DMS153 treated with DMSO at 0.1 percent for 48 hours (cell line): ENCODE results near the gene PHRF1.

Experiments used
- DNase-seq: peaks from one replicate; lab custom pipeline; 2025; ENCODE audit not compliant: unreplicated experiment; lab: John Stamatoyannopoulos, UW

Gene PHRF1

DNA sequence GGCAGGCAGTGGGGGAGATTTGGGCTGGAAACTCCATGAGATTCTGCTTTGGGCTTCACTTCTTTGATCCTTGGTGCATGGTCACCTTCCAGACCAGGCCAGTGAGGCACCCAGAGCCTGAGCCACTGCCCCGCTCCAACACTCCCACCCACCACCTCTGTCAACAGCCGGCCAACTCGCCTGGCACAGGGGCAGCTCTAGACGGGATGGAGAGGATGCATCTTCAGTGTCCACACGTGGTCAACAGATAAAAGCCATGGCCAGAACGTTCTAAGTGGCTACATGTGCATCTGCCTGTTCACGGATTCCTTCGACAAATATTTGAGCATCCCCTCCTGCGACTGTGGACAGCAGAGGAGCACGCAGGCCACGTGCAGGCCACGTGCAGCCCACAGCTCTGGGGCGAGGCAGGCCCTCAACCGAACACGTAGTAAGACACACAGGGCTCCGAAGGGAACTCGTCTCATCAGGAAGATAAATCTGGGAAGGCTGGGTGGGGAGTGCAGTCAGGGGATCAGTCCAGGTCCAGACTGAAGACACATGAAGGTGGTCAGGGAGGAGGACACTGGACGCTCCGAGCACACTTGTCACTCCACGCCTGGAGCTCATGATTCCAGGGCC lies 37.7 kb upstream of the PHRF1 start:
- no peak for DNase-seq

DNA sequence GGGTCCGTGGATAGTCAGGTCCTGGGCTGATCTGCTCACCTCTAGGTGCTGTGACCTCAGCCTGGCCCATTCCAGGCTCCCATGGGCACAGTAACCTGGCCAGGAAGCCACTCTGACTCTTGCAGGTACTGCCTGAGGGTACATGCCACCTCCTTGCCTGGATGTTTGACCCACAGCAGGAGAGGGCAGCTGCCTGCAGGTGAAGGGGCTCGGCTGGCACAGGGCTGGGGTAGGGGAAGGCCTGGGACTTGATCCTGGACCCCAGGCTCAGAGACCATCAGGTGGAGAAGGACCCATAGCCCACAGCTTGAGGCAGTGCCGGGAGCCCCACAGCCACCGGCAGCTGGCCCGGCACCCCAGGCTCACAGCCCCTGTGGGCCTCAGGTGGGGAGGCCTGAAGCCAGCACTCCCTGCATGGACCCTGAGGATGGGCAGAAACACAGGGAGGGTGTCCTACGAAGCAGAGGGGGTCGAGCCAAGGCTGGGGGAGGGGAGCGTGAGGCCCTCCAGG lies 36.2 kb upstream of the PHRF1 start:
- no peak for DNase-seq

DNA sequence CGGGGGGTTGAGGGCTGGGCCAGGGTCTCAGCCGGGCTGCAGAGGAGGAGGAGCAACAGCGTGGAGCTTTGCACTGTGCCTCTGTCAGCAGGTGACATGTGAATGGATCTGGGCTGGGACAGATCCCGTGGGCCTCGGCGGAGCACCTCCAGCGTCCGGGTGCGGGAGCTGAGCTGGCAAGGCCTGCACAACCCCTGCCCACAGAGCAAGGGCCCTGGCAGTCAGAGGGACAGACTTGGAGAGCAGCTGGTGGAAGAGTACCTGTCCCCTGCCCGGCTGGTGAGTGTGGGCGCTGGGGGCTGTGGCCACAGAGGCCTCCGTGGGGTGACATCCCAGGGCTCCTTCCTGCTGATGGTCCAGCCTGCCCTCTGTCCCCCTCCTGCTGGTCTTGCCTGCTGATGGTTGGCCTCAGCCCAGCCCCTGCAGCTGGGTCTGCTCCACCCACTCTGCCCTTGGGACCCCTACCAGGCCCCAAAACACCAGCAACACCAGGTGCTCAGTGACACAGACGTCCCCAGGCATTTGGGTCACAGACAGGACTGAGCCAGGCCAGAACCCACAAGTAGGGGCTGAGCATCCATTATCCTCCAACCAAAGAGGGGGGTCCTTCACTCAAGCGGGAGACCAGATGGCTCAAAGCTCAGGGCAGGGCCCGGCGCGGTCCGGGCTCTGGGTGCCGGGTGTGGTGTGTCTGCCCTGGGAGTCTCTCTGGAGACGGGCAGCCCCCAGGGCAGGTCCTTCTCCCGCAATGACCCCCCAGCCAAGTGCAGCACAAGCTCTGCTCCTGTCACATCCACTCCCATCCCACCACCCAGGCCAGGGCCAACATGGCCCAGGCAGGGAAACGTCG lies 35.5 kb upstream of the PHRF1 start:
- DNase-seq = no peak

DNA sequence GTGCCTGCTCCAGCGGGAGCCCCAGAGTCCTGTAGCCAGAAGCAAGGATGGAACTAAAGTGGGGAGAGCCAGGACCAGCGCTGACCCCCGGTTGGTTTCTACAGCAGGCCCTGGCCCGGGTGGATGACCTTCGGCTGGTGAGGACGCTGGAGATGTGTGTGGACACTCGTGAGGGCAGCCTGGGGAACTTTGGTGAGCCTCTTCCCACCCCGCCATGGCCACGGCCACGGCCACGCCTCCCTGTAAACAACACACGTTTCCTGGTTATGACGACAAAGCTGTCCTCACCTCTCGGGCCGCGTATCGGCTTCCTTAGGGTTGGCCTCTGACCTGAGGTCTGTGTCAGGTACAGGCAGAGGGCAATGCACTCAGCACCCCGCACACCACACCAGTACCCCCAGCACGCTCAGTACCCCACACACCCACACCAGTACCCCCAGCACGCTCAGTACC lies 34.8 kb upstream of the PHRF1 start:
- DNase-seq = no peak

DNA sequence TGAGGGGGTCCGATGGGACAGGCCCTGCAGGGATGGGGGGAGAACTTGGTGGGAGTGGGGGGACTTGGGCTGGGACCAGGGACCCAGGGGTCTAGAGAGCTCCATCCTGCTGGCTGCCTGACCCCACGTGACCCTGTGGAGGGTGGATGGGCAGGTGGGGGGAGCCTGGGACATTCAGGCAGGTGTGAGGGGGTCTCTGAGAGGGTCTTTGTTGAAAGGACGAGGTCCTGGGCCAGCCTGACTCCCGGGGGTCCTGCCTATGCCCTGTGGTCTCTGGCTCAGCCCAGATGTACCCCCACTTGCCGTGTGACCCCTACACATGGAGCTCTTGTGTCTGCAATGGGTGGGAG lies 31.5 kb upstream of the PHRF1 start:
- DNase-seq = no peak

DNA sequence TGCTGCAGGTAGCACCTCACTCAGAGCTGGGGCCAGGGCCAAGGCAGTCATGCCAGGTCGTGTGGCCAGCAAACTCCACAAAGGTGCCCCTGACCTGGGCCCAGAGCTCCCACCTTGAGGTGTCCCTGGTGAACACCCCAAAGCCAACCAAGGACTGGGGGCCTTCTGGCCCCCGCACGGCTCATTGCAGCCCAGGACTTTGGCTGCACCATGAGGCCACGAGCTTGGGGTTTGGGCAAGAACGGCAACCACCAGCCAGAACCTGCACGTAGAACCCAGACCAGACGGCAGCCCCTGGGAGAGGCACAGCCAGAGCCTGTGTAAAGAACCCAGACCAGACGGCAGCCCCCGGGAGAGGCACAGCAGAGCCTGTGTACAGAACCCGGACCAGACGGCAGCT lies 31.1 kb upstream of the PHRF1 start:
- no peak for DNase-seq

DNA sequence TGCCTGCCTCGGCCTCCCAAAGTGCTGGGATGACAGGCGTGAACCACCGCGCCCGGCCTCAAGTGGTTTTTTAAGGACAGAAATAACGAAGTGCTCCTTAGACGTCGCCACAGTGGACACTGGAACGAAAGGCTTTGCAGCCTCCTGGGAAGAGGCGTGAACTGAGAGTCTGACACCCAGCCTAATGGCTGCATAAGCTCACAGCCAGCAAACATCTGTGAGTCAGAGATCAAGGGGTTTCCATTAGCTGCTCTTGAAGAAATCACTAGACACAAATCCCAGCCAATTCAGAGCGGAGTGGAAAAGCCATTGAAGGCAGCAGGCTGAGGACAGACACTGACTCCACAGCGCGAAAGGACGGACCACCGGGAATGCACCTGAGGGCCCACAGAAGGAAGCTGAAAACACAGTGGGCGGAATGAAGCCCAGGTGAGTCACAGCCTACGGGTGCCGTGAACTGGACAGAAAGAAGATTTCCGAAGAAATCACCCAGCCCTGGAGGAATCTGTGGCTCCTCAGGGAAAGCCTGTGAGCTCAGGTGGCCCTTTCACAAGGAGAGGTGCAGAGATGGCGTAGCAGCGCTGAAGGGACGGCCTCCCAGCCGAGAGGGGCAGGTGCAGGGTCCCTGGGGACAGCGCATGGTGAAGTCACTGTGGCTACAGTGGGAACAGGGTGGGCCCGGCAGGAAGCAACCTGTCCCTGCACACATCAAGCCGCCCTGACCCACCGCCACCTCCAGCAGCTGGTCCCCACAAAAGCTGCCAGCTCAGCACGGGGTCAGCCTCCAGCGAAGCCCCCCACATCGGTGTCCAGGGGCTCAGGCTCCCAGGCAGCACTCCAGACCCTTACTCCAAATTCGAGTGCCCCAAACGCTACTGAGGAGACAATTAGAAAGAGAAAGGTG lies 27.3 kb upstream of the PHRF1 start:
- no peak for DNase-seq

DNA sequence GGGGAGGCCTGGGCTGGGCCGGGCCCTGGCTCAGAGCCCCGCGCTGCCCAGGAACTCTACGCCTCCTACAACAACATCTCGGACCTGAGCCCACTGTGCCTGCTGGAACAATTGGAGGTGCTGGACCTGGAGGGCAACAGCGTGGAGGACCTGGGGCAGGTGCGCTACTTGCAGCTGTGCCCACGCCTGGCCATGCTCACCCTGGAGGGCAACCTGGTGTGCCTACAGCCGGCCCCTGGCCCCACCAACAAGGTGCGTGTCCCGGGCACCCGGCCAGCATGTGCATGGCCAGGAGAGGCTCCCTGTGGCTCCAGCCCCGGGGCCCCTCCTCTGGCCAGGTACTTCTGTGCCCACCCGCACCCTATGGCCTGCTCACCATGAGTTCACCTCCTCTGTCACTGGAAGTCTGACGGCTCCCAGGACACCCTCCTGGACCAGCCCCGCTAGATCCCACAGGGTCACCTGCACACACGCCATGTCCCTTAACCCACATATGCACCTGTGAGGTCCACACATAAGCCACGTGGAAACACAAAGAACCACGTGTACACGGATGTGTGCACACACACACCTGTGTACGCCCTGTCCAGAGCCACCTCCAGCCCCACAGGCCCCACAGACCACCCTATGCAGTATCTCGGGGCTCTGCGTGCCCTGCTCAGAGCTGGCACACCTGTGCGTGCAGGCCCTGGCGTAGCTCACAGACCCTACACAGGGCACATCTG lies 26.1 kb upstream of the PHRF1 start:
- DNase-seq = no peak

DNA sequence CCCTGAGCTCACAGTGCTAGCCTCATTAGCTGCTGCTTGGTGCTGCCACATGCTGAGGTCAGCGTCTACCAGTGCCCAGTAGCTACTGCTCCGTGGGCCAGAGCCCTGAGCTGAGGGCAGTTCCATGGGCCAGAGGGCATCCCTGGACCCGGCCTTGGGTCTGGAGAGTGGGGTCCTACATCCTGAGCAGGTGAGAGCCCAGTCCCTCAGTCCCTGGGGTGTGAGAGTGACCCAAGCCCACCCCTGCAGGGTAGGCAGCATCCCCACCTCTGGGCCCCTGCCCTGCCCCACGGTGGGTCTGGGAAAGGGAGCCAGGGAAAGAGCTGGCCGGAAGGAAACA lies 25.6 kb upstream of the PHRF1 start:
- no peak for DNase-seq

DNA sequence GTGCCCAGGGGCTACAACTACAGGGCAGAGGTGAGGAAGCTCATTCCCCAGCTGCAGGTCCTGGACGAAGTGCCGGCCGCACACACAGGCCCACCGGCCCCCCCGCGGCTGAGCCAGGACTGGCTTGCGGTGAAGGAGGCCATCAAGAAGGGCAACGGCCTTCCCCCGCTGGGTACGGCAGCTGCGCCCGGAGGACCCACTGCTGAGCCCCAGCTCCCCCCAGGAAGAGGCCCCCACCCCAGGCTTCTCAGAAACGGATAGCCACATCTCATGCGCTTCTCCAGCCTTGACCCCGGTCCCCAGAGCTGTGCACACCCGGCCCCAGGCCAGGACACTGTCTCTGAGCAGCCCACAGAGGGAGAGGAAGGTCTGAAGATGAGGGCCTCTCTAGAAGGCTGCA lies 25.1 kb upstream of the PHRF1 start:
- DNase-seq = no peak

DNA sequence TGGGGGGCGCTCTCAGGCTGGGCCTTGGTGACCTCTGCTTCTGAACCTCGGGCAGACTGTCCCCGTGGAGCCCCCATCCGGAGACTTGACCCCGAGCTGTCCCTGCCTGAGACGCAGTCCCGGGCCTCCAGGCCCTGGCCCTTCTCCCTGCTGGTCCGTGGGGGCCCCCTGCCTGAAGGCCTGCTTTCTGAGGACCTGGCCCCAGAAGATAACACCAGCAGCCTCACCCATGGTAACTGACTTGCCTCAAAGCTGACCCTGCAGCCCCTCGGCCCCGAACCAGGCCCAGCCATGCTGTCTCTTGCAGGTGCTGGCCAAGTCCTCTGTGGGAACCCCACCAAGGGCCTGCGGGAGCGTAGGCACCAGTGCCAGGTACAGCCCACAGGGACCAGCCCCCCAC lies 24.7 kb upstream of the PHRF1 start:
- DNase-seq = no peak

DNA sequence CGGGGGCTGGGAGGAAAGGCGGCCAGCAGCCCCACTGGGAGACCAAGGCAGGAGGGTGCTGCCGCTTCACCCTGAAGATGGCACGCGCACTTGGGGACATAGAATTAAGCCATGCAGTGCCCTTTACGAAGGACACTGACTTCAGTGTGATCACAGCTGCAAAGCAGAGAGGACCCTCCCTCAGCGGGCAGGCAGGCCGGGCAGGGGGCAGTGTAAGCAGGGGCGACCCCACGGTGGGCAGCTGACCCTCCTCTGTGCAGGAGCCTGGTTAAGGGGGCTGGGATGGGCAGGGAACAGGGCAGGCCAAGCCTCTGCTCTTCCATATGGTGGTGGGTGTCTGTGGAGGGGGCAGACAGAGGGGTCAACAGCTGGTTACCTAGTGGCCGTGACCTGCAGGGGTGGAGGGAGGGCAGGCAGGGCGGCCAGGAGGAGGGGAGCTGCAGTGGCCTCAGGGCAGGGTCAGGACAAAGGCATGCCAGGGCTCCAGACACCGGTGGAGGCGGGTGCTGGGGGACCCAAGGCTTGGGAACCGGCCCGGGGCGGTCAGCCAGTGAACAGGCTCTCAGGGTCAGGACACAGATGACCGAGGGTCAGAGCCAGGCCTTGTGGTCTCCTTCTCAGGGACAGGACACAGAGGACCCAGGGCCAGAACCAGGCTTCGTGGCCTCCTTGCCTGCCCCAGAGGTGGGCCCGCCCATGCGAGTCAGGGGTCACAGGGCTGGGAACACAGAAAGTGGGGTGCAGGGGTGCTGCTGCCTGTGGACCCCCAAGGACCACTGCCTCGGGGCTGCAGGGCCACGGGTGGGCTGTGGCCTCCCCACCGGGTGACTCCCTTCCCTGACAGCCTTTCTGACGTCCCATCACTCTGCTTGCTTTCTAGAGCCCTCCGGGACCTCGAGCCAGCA lies 22.9 kb upstream of the PHRF1 start:
- DNase-seq = no peak

DNA sequence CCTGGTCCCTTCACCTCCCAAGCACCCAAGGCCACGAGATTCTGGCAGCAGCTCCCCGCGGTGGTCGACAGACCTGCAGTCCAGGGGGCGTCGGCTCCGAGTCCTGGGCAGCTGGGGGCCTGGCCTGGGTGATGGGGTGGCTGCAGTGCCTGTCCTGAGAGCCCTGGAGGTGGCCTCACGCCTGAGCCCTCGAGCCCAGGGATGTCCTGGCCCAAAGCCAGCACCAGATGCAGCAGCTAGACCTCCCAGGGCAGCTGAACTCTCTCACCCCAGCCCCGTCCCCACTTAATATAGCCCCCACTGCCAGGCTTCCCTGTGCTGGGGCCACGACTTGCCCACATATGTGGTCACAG lies 22.3 kb upstream of the PHRF1 start:
- no peak for DNase-seq

DNA sequence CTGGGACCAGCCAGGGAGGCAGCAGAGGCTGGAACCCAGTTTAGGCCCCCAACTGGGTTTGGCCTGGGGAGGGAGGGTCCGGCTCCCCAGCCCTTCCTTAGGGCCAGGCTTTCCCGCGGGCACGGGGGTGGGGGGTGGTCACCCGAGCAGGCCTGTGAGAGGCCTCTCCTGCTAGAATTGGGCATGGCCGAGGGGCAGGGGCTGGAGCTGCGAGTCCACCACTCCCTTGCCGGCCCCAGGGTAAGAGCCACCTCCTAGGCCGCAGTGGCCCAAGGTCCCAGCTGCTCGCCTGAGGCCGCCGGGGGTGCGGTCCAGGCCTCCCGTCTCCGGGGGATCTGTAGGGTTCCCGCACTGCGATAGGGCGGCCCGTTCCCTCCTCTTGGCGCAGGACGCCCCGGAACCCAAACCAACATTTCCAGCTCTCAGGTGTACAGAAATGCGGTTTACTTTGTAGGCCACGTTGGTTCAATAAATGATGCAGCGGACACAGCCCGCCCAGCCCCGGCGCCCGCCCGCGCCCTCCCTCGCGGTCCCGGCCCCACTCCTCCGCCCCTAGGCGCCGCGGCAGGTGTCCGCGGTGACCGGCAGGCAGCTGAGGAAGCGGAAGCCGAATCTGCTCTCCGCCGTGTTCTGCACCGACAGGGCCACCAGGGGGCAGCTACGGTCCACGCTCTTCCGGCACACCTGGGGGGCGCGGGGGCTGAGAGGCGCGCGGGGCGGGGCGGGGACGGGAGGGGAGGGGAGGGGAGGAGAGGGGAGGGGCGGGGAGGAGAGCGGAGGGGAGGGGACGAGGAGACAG lies 21.6 kb upstream of the PHRF1 start:
- peak; percentile 50 for DNase-seq

DNA sequence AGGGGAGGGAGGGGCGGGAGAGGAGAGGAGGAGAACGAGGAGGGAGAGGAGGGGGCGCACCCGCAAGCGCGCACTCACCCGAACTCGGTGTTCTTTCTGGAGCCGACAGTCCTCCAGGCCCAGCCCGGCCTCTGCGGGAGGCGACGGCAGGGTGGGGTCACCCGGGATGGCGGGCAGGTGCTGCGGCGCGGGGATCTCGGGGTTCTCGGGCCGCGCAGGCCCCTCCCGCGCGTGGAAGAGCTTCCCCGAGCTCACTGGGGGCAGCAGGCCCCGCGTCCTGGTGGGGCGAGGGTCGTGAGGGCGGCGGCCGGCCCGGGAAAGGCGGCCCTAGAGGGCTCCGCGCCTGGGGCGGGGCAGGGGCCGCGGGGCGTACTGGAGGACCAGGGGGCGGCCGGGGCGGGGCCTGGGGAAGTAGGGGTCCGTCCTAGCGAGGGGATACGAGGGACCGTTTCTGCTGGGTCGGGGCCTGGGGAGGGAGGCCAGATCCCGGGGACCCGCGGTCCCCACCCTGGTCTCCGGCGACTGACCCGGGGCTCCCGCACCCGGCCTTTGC lies 21.0 kb upstream of the PHRF1 start:
- no peak for DNase-seq

DNA sequence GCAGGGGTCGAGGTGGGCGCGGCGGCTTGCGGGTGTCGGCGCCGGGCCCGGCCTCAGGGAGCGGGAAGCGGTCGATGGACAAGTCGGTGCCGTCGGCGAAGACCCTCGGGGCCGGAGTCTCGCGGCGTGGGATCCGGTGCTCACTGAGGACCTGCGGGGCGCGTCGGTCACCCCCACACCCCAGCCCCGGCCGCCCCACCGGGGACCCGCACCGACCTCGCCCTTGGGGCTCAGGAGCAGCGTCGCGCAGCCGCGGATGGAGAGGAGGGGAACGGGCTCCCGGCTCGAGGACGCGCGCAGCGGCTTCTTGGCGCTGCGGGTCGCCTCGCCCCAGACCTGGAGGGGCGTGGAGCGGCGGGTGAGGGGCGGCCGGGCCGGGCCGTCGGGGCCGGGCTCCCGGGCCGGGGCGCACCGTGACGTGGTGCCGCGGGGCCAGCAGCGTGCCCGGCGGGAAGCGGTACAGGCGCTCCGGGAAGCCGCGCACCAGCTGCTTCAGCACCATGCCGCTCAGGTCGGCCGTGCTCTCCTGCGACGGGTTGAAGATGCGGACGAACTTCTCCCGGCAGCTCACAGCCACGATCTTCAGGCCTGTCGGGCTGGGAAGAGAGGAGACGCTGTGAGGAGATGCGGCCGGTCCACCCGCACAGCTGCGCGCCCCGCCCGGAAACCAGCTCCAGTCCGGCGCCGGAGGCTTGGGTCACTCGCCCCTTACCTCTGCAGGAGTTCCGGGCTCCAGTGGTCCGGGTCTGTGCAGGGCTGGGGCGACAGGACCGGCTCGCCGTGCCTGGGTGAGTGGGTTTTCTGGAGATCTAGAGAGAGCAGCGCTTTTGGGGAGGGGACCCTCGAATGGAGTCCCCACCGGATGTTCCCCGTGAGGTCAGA lies 20.2 kb upstream of the PHRF1 start:
- DNase-seq = no peak

DNA sequence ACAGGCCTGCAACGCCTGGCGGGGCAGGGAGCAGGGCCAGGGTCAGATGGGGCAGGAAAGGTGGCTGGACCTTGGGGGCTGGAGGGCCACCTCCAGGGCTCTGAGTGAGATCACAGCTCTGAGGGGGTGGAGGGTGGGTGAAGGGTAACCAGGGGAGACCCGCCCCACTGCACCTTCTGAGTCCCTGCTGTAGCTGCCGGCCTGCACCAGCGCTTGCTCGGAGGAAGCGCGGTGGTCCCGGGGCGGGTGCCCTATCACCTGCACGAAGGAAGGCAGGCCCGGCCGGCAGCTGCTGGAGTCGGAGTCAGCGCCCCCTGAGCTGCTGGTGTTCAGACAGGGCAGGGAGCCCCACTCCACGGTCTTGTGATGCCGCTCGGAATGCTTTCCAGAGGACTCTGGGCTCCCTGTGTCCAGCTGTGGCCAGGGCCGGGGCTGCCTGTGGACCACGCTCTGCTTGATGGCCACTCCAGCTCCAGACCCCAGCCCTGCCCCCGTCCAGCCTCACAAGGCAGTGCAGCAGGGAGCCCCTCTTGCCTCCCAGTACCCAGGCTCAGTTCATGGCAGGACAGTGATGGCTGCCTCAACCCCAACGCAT lies 19.5 kb upstream of the PHRF1 start:
- DNase-seq = no peak
